RWPE2 (cell line): ENCODE results near the gene RNF166.

Experiments used
- ATAC-seq: fragments of 200-7000 bp; cut with Tn5 transposase; 3 replicates; pipeline ENCODE4 v1.9.1; 2021; ENCODE audit warnings: low read depth
- DNase-seq: peaks from one replicate; pipeline ENCODE4 v3.0.0-alpha.2; 2020; ENCODE audit warnings: low spot score
- H3K27ac ChIP-seq: fragments of 450-650 bp; 2 replicates; pipeline ENCODE4 v1.5.1; 2017; ENCODE audit warnings: mild to moderate bottlenecking; ENCODE audit not compliant: poor library complexity, severe bottlenecking
- H3K27me3 ChIP-seq: fragments of 250-450 bp; sonication (Bioruptor Pico); 2 replicates; pipeline ENCODE4 v1.5.1; 2021; ENCODE audit warnings: mild to moderate bottlenecking, moderate library complexity; ENCODE audit not compliant: insufficient read depth, poor library complexity, severe bottlenecking
- H3K36me3 ChIP-seq: fragments of 250-450 bp; sonication (Bioruptor Pico); 2 replicates; pipeline ENCODE4 v1.5.1; 2020; ENCODE audit warnings: low read depth, mild to moderate bottlenecking, moderate library complexity
- H3K4me1 ChIP-seq: fragments of 250-450 bp; sonication (Bioruptor Pico); 2 replicates; pipeline ENCODE4 v1.5.1; 2021; ENCODE audit warnings: mild to moderate bottlenecking, moderate library complexity; ENCODE audit not compliant: insufficient read depth, poor library complexity, severe bottlenecking
- H3K4me3 ChIP-seq: fragments of 250-450 bp; sonication (Bioruptor Pico); 2 replicates; pipeline ENCODE4 v1.5.1; 2021; ENCODE audit warnings: mild to moderate bottlenecking, moderate library complexity; ENCODE audit not compliant: severe bottlenecking
- H3K9me3 ChIP-seq: fragments of 250-450 bp; sonication (Bioruptor Pico); 2 replicates; pipeline ENCODE4 v1.5.1; 2021; ENCODE audit warnings: mild to moderate bottlenecking, moderate library complexity; ENCODE audit not compliant: severe bottlenecking
- CTCF ChIP-seq: fragments of 450-650 bp; IDR thresholded peaks from one replicate; pipeline ENCODE4 v1.5.1; 2017; ENCODE audit warnings: mild to moderate bottlenecking, moderate library complexity; ENCODE audit not compliant: poor library complexity, severe bottlenecking

The RNF166 gene

GRCh38 chr16:88649195-88649923 is 56.8 kb downstream of the RNF166 start:
- Histone ChIP-seq H3K4me3 (no peak overlapping the region), H3K36me3 (peaks cover 28% of the 10 kb centered on the region), H3K4me1 (no peaks in the 10 kb centered on the region), H3K27ac (no peak overlapping the region), H3K27me3 (no peaks in the 10 kb centered on the region), H3K9me3 (no peaks in the 10 kb centered on the region)
- no peak for TF ChIP-seq CTCF
- DNase-seq (no peak), ATAC-seq (no peak)

GRCh38 chr16:88647178-88648070 is 58.8 kb downstream of the RNF166 start:
- TF ChIP-seq CTCF: no peak

More at GRCh38 chr16:88647178-88648070, 58.8 kb downstream of the RNF166 start:
- Histone ChIP-seq H3K27me3 (no peaks in the 10 kb centered on the region), H3K4me1 (no peaks in the 10 kb centered on the region), H3K36me3 (peaks cover 9% of the 10 kb centered on the region), H3K27ac (no peak overlapping the region), H3K4me3 (no peak overlapping the region), H3K9me3 (no peaks in the 10 kb centered on the region)
- ATAC-seq: 0 out of 3 replicates have a peak, but pooled peaks have one; percentile 3
- no peak for DNase-seq
